HTERT RPE-1 (cell line): ENCODE measurements around the gene PFDN5.

Source experiments
- in situ Hi-C: fragments of 300-500 bp; cut with MboI; formaldehyde crosslinking; loops from 4 replicates; pipeline ENCODE4 v1.14.3; 2020; ENCODE audit warnings: low sequenced_read_pairs

Gene PFDN5

DNA sequence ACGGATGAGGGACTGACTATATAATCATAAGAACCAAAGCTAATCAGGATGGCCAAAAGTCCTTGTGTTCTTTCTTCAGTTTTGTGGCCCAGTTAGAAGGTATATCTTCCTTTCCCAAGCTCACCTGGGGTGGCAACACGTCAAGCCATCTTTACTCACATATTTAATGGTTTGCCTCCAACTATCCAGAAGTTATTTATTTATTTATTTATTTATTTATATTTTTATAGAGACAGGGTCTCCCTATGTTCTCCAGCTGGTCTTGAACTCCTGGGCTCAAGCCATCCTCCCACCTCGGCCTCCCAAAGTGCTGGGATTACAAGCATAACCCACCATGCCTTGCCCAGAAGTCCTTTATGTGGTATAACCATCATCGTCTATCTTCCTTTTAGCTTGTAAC lies 52.6 kb downstream of the PFDN5 start:
- in situ Hi-C loops: loop anchor here (25.0 kb wide), 1 partner anchor 89 kb away; the partner anchor contains the start of gene PRR13
